Activated T-cell treated with anti-CD3 and anti-CD28 coated beads for 48 hours (primary cell): Measurements from ENCODE around the gene ZFAND3.

Experiments used
- DNase-seq: peaks from one replicate; pipeline ENCODE4 v3.0.0-alpha.2; 2020; ENCODE audit warnings: low read depth

The ZFAND3 gene

GRCh38 chr6:37819177-37819801 lies at the start of gene ZFAND3:
Gene ZFAND3, plus strand, starts transcription at chr6:37819727. Its CDS starts 219 bp downstream, at chr6:37819946.
- peak; percentile 93 for DNase-seq

- no peak for DNase-seq
Measured at GRCh38 chr6:37774028-37774680, 45.4 kb upstream of the ZFAND3 start.

GRCh38 chr6:37776566-37776965 lies 43.0 kb upstream of the ZFAND3 start:
- DNase-seq: no peak

GRCh38 chr6:37777272-37777834 lies 42.2 kb upstream of the ZFAND3 start:
- no peak for DNase-seq

- DNase-seq: no peak
Measured at GRCh38 chr6:37779111-37779800, 40.3 kb upstream of the ZFAND3 start.

- no peak for DNase-seq
Measured at GRCh38 chr6:37779902-37780628, 39.5 kb upstream of the ZFAND3 start.

GRCh38 chr6:37781788-37782187 lies 37.7 kb upstream of the ZFAND3 start:
- no peak for DNase-seq

- DNase-seq: no peak
Measured at GRCh38 chr6:37783025-37783855, 36.3 kb upstream of the ZFAND3 start.

GRCh38 chr6:37783856-37784584 lies 35.5 kb upstream of the ZFAND3 start:
- DNase-seq: no peak

GRCh38 chr6:37784585-37784967 lies 35.0 kb upstream of the ZFAND3 start:
- no peak for DNase-seq

GRCh38 chr6:37785002-37785662 lies 34.4 kb upstream of the ZFAND3 start:
- no peak for DNase-seq

- DNase-seq: no peak
Measured at GRCh38 chr6:37785663-37786270, 33.8 kb upstream of the ZFAND3 start.

- DNase-seq: no peak
Measured at GRCh38 chr6:37787216-37787615, 32.3 kb upstream of the ZFAND3 start.

GRCh38 chr6:37788259-37788658 lies 31.3 kb upstream of the ZFAND3 start:
- DNase-seq: no peak

GRCh38 chr6:37791156-37791919 lies 28.2 kb upstream of the ZFAND3 start:
- DNase-seq: peak; percentile 86

GRCh38 chr6:37792457-37793033 lies 27.0 kb upstream of the ZFAND3 start:
- DNase-seq: no peak

- no peak for DNase-seq
Measured at GRCh38 chr6:37793067-37793466, 26.5 kb upstream of the ZFAND3 start.

GRCh38 chr6:37794825-37795224 lies 24.7 kb upstream of the ZFAND3 start:
- no peak for DNase-seq
